ENCODE data around the gene UGT1A1. TPM values are rescaled to one million over a fixed set of nuclear protein-coding genes. Genes with fewer than 3 reads are reported as not detected.

UGT1A1 gene
- 10 to 100 TPM in 3 of 4 donors, 1 to 10 TPM in 1; 1.7 to 72.9 (median 26.9) TPM for total RNA-seq

DNA sequence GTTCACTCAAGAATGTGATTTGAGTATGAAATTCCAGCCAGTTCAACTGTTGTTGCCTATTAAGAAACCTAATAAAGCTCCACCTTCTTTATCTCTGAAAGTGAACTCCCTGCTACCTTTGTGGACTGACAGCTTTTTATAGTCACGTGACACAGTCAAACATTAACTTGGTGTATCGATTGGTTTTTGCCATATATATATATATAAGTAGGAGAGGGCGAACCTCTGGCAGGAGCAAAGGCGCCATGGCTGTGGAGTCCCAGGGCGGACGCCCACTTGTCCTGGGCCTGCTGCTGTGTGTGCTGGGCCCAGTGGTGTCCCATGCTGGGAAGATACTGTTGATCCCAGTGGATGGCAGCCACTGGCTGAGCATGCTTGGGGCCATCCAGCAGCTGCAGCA is at the start of gene UGT1A1:
Gene UGT1A1 (plus strand): TSS at position 228 of the 400 bp plus-strand sequence. CDS start 18 bp downstream, at position 246.
- H3K4me1 ChIP-seq, result peaks cover 0 to 32% (median 3%) of the 10 kb centered on the region in 4 donors
- no peaks in the 10 kb centered on the region for H3K9me3 ChIP-seq
- TF ChIP-seq, protein P1, sequence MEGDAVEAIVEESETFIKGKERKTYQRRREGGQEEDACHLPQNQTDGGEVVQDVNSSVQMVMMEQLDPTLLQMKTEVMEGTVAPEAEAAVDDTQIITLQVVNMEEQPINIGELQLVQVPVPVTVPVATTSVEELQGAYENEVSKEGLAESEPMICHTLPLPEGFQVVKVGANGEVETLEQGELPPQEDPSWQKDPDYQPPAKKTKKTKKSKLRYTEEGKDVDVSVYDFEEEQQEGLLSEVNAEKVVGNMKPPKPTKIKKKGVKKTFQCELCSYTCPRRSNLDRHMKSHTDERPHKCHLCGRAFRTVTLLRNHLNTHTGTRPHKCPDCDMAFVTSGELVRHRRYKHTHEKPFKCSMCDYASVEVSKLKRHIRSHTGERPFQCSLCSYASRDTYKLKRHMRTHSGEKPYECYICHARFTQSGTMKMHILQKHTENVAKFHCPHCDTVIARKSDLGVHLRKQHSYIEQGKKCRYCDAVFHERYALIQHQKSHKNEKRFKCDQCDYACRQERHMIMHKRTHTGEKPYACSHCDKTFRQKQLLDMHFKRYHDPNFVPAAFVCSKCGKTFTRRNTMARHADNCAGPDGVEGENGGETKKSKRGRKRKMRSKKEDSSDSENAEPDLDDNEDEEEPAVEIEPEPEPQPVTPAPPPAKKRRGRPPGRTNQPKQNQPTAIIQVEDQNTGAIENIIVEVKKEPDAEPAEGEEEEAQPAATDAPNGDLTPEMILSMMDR (IDR thresholded peaks at IDR 0.05), result no peak
- peak in 1 of 2 donors; percentile 13 for TF ChIP-seq POLR2A (IDR thresholded peaks at IDR 0.05)
- H3K27ac ChIP-seq, result peak within 1 kb of the TSS in 3 of 4 donors; percentile 27 to 84 (median 31)
- no peaks in the 10 kb centered on the region for H3K36me3 ChIP-seq
- no peak for DNase-seq
- no peak within 1 kb of the TSS for H3K4me3 ChIP-seq
- H3K27me3 ChIP-seq, result no peaks in the 10 kb centered on the region

DNA sequence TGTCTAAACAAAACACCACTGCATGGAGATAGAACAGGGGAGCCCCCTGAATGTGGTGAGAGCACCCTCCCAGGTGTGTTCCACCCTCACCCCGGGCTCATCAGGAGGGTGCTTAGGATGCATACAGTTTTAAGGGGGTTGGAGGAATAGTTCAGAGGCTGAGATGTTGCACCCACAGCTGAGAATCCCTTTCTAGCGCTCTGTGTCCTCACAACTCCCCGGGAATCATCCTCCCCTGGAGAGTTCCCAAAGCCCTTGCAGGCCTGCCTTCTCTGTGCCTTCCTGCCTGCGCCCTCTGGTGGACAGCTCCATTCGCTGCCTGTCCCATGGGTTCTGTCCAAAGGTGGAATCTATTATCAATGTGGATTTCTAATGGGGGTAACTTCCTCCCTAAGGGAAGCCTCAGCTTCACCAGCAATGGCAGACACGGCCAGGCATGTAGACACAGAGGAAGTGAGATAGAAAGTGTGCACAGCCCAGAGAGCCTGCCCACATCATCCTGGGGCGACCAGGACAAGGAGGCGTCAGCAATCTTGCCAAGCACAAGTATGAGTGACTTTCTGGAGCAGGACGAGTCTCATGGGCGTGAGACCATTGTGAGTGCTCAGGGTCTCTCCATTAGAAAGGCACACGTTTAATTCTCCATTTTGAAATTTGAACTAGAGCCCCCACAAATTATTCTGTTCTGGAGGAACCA is 48.6 kb upstream of the UGT1A1 start:
- no peaks in the 10 kb centered on the region for H3K9me3 ChIP-seq
- DNase-seq, result peak; percentile 67 to 91 (median 88)
- H3K4me3 ChIP-seq, result no peak overlapping the region
- H3K27ac ChIP-seq, result no peak overlapping the region
- no peaks in the 10 kb centered on the region for H3K36me3 ChIP-seq
- TF ChIP-seq, protein P1 (IDR thresholded peaks at IDR 0.05), result peak in 4 of 6 experiments; percentile 81 to 88 (median 82)
- TF ChIP-seq POLR2A (IDR thresholded peaks at IDR 0.05), result no peak
- no peaks in the 10 kb centered on the region for H3K27me3 ChIP-seq
- H3K4me1 ChIP-seq, result peaks cover 0 to 5% (median 0%) of the 10 kb centered on the region in 4 donors

DNA sequence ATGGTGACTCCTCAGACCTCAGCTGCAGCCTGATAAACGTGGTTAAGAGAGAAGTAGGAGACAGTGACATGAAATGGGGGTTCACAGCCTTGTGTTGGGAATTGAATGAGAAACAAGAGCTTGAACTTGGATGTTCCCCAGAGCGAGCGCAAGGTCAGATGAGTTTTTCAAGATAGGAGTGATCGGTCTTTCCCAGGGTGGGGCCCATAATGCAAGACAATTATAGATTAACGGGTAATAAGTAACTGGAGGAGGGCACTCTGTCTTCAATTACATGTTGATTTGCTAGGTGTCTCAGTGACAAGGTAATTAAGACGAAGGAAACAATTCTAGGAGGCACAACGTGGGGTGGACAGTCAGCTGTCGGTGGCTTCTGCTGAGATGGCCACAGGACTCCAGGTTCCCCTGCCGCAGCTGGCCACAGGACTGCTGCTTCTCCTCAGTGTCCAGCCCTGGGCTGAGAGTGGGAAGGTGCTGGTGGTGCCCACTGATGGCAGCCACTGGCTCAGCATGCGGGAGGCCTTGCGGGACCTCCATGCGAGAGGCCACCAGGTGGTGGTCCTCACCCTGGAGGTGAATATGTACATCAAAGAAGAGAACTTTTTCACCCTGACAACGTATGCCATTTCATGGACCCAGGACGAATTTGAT is 47.3 kb upstream of the UGT1A1 start, which contains the start of gene UGT1A5:
Gene UGT1A5 (plus strand): TSS at position 297 of the 651 bp plus-strand sequence. CDS start 85 bp downstream, at position 382.
- Histone ChIP-seq H3K27me3 (no peaks in the 10 kb centered on the region), H3K36me3 (no peaks in the 10 kb centered on the region), H3K9me3 (no peaks in the 10 kb centered on the region), H3K4me3 (peak within 1 kb of the TSS in 1 of 4 donors; percentile 20), H3K4me1 (no peaks in the 10 kb centered on the region), H3K27ac (peak within 1 kb of the TSS in 2 of 4 donors; percentile 11 to 78)
- peak in 1 of 3 donors; percentile 60 for DNase-seq
- TF ChIP-seq, protein P1 (IDR thresholded peaks at IDR 0.05), result no peak
- TF ChIP-seq POLR2A (IDR thresholded peaks at IDR 0.05), result peak; percentile 26 to 27

DNA sequence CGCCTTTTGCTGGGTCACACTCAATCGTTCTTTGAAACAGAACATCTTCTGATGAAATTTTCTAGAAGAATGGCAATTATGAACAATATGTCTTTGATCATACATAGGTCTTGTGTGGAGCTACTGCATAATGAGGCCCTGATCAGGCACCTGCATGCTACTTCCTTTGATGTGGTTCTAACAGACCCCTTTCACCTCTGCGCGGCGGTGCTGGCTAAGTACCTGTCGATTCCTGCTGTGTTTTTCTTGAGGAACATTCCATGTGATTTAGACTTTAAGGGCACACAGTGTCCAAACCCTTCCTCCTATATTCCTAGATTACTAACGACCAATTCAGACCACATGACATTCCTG is 46.8 kb upstream of the UGT1A1 start:
- Histone ChIP-seq H3K36me3 (no peaks in the 10 kb centered on the region), H3K4me1 (no peaks in the 10 kb centered on the region), H3K4me3 (peak overlapping the region in 1 of 4 donors; percentile 20), H3K27ac (peak overlapping the region in 2 of 4 donors; percentile 11 to 78), H3K9me3 (no peaks in the 10 kb centered on the region), H3K27me3 (no peaks in the 10 kb centered on the region)
- DNase-seq, result no peak
- no peak for TF ChIP-seq POLR2A (IDR thresholded peaks at IDR 0.05)
- TF ChIP-seq, protein P1 (IDR thresholded peaks at IDR 0.05), result no peak

DNA sequence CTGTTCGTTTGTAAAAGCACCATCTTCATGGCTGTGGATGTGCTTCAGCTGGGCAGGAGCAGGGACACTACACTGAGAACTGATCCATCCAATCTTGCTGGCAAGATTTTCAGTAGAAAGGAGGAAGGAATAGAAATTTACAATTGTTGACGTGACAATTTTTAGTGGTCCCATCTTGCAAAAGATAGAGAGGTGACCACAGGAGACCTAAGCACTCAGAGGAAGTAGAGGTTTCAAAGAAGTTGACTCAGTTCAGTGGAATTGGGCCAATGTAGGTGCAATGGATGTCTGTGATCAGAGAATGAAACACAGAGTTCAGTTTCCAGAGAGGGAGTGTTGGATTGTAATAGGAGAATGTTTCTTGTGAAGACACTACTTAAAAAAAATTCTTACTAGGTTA is 45.9 kb upstream of the UGT1A1 start:
- H3K27me3 ChIP-seq, result no peaks in the 10 kb centered on the region
- no peak for TF ChIP-seq POLR2A (IDR thresholded peaks at IDR 0.05)
- TF ChIP-seq, protein P1 (IDR thresholded peaks at IDR 0.05), result no peak
- H3K9me3 ChIP-seq, result no peaks in the 10 kb centered on the region
- H3K4me1 ChIP-seq, result no peaks in the 10 kb centered on the region
- no peak overlapping the region for H3K27ac ChIP-seq
- peak overlapping the region in 1 of 4 donors; percentile 6 for H3K4me3 ChIP-seq
- no peak for DNase-seq
- no peaks in the 10 kb centered on the region for H3K36me3 ChIP-seq

All from Peyer's patch (tissue), 4 donors.